Measurements from ENCODE around the gene TMEM30B. TPM values are rescaled to one million over a fixed set of nuclear protein-coding genes. Genes with fewer than 3 reads are reported as not detected.

The TMEM30B gene
- total RNA-seq, 1 experiment from 2014 or later, result 0.09 TPM

DNA sequence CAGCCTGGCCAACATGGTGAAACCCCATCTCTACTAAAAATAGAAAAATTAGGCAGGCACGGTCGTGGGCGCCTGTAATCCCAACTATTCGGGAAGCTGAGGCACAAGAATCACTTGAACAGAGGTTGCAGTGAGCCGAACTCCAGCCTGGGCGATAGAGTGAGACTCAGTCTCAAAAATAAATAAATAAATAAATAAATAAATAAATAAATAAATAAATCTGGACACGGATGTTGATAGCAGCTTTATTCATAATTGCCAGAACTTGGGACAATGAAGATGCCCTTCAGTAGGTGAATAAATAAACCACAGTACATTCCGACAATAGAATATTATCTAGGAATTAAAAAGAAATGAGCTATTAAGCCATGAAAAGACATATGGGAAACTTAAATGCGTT is 31.1 kb downstream of the TMEM30B start:
- H3K36me3 Mint-ChIP-seq (ENCODE audit: insufficient read depth, unreplicated experiment), result no peaks in the 10 kb centered on the region
- TF ChIP-seq, protein P1, sequence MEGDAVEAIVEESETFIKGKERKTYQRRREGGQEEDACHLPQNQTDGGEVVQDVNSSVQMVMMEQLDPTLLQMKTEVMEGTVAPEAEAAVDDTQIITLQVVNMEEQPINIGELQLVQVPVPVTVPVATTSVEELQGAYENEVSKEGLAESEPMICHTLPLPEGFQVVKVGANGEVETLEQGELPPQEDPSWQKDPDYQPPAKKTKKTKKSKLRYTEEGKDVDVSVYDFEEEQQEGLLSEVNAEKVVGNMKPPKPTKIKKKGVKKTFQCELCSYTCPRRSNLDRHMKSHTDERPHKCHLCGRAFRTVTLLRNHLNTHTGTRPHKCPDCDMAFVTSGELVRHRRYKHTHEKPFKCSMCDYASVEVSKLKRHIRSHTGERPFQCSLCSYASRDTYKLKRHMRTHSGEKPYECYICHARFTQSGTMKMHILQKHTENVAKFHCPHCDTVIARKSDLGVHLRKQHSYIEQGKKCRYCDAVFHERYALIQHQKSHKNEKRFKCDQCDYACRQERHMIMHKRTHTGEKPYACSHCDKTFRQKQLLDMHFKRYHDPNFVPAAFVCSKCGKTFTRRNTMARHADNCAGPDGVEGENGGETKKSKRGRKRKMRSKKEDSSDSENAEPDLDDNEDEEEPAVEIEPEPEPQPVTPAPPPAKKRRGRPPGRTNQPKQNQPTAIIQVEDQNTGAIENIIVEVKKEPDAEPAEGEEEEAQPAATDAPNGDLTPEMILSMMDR (IDR thresholded peaks at IDR 0.05; ENCODE audit: unreplicated experiment), result no peak
- no peak overlapping the region for H3K27ac Mint-ChIP-seq (ENCODE audit: low read depth, unreplicated experiment)
- CTCF ChIA-PET, result interaction anchor here (0.6 to 8.8 kb wide), 2 partner anchors 132 to 624 kb away, joined by 3 to 94 read pairs; no protein-coding TSS in a partner anchor
- H3K4me1 Mint-ChIP-seq (ENCODE audit: insufficient read depth, unreplicated experiment), result peaks cover 8% of the 10 kb centered on the region
- no TSS peak for BruUV-seq (replicated peaks)
- no peak for DNase-seq (ENCODE audit: unreplicated experiment)
- H3K4me3 Mint-ChIP-seq (ENCODE audit: unreplicated experiment), result no peak overlapping the region
- H3K27me3 Mint-ChIP-seq (ENCODE audit: insufficient read depth, unreplicated experiment), result no peaks in the 10 kb centered on the region
- intact Hi-C loops (cut with micrococcal nuclease), result loop anchor here (5.0 kb wide), 1 partner anchor 528 kb away; the partner anchor contains the start of gene SIX4
- POLR2A ChIA-PET, result no interaction called here
- no peaks in the 10 kb centered on the region for H3K9me3 Mint-ChIP-seq (ENCODE audit: unreplicated experiment)

DNA sequence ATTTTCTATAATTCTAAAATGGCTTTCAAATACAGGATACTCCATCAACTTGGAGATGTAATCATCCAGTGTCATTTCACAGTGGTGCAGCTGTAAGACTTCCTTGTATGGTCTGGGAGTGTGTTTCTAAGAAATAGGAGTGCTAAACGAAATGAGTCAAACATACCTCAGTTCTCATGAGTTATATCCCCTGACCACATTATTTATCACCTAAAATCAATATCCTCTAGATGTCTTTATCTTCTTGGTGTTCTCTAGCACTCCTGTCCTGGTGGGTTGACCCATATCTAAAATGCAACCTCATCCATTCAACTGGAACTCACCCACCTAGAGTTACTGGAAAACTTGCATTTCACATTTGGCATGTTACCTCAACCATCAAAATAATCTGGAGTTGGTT is 33.2 kb downstream of the TMEM30B start:
- Mint-ChIP-seq H3K27ac (ENCODE audit: low read depth, unreplicated experiment) (no peak overlapping the region), H3K36me3 (ENCODE audit: insufficient read depth, unreplicated experiment) (no peaks in the 10 kb centered on the region), H3K4me3 (ENCODE audit: unreplicated experiment) (no peak overlapping the region), H3K4me1 (ENCODE audit: insufficient read depth, unreplicated experiment) (peaks cover 8% of the 10 kb centered on the region), H3K9me3 (ENCODE audit: unreplicated experiment) (no peaks in the 10 kb centered on the region), H3K27me3 (ENCODE audit: insufficient read depth, unreplicated experiment) (no peaks in the 10 kb centered on the region)
- TF ChIP-seq, protein P1 (IDR thresholded peaks at IDR 0.05; ENCODE audit: unreplicated experiment), result no peak
- intact Hi-C loops (cut with micrococcal nuclease), result no loop called here
- BruUV-seq (replicated peaks), result no TSS peak
- DNase-seq (ENCODE audit: unreplicated experiment), result no peak
- POLR2A ChIA-PET, result no interaction called here
- CTCF ChIA-PET, result interaction anchor here (8.8 kb wide), 1 partner anchor 622 kb away, joined by 94 read pairs; no protein-coding TSS in a partner anchor

DNA sequence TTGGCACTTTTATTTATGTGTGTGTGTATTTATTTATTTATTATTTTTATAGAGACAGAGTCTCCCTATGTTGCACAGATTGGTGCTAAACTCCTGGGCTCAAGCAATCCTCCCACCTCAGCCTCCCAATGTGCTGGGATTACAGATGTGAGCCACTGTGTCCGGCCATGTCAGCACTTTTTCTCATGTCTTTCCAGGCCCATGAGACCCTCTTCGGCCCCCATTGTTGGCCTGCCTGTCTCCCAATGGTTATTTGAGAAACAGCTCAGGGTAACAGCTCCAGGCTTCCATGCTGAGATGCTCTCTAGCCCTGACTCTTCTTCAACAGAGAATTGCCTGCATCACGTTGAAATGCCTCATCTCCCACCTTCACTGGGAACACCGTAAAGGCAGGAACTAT is 34.4 kb downstream of the TMEM30B start:
- H3K27me3 Mint-ChIP-seq (ENCODE audit: insufficient read depth, unreplicated experiment), result no peaks in the 10 kb centered on the region
- no peaks in the 10 kb centered on the region for H3K4me1 Mint-ChIP-seq (ENCODE audit: insufficient read depth, unreplicated experiment)
- H3K27ac Mint-ChIP-seq (ENCODE audit: low read depth, unreplicated experiment), result no peak overlapping the region
- no peak for DNase-seq (ENCODE audit: unreplicated experiment)
- H3K9me3 Mint-ChIP-seq (ENCODE audit: unreplicated experiment), result peaks cover under 1% of the 10 kb centered on the region
- intact Hi-C loops (cut with micrococcal nuclease), result no loop called here
- H3K36me3 Mint-ChIP-seq (ENCODE audit: insufficient read depth, unreplicated experiment), result no peaks in the 10 kb centered on the region
- POLR2A ChIA-PET, result interaction anchor here (0.6 kb wide), 1 partner anchor 875 kb away, joined by 4 read pairs; no protein-coding TSS in a partner anchor
- BruUV-seq (replicated peaks), result no TSS peak
- CTCF ChIA-PET, result no interaction called here
- no peak overlapping the region for H3K4me3 Mint-ChIP-seq (ENCODE audit: unreplicated experiment)
- TF ChIP-seq, protein P1 (IDR thresholded peaks at IDR 0.05; ENCODE audit: unreplicated experiment), result no peak

DNA sequence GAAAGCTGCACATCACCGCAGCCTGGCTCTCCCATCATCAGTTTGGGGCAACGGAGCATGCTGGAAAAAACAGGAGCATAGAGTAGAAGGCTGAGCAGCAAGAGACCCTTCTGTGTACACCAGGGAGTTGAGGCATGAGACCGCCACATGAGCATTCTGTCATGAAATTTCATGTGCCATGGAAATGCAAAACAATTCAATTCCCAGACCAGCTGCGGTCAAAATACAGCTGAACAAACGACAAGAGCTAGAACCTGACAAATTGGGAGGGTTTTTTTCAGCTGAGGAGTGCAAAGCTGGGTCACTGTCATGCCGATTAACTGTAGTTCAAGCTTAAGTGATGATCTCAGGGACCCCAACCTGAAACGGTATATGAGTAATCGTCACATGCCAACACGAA is 37.1 kb downstream of the TMEM30B start:
- no peaks in the 10 kb centered on the region for H3K4me1 Mint-ChIP-seq (ENCODE audit: insufficient read depth, unreplicated experiment)
- no peak overlapping the region for H3K27ac Mint-ChIP-seq (ENCODE audit: low read depth, unreplicated experiment)
- H3K9me3 Mint-ChIP-seq (ENCODE audit: unreplicated experiment), result peaks cover 19% of the 10 kb centered on the region
- no peak for DNase-seq (ENCODE audit: unreplicated experiment)
- H3K36me3 Mint-ChIP-seq (ENCODE audit: insufficient read depth, unreplicated experiment), result no peaks in the 10 kb centered on the region
- intact Hi-C loops (cut with micrococcal nuclease), result no loop called here
- CTCF ChIA-PET, result interaction anchor here (0.7 to 1.9 kb wide), 2 partner anchors 8 to 81 kb away, joined by 3 to 9 read pairs; no protein-coding TSS in a partner anchor
- no peaks in the 10 kb centered on the region for H3K27me3 Mint-ChIP-seq (ENCODE audit: insufficient read depth, unreplicated experiment)
- POLR2A ChIA-PET, result no interaction called here
- TF ChIP-seq, protein P1 (IDR thresholded peaks at IDR 0.05; ENCODE audit: unreplicated experiment), result no peak
- BruUV-seq (replicated peaks), result no TSS peak
- H3K4me3 Mint-ChIP-seq (ENCODE audit: unreplicated experiment), result no peak overlapping the region
